ENCODE results near the gene TLE5. TPM values are rescaled to one million over a fixed set of nuclear protein-coding genes. Genes with fewer than 3 reads are reported as not detected.

The TLE5 gene
- total and polyA plus RNA-seq, 9 of the 15 experiments (the other 6 are each of a cell fraction or from before 2014, with no cell fraction given), result 2.0 to 347 (median 235) TPM

- no peak for TF ChIP-seq ZNF584 (CRISPR knock-in tag; IDR thresholded peaks at IDR 0.05; ENCODE audit: low read depth)
- no peak for TF ChIP-seq ZNF384 (IDR thresholded peaks at IDR 0.05; ENCODE audit: low read depth, low read length)
- no peak for TF ChIP-seq SRF (CRISPR knock-in tag; IDR thresholded peaks at IDR 0.05)
- no peak for TF ChIP-seq ZNF592 (IDR thresholded peaks at IDR 0.05)
- no peak for TF ChIP-seq ZNF780A (CRISPR knock-in tag; IDR thresholded peaks at IDR 0.05)
- TF ChIP-seq ELF2 (CRISPR knock-in tag; IDR thresholded peaks at IDR 0.05), result no peak
- TF ChIP-seq CHAMP1 (IDR thresholded peaks at IDR 0.05), result no peak
Measured at GRCh38 chr19:3017923-3018322, 44.4 kb downstream of the TLE5 start (continued).

Data from K562 (cell line).